Cardiac muscle cell (in vitro differentiated cells and primary cell): ENCODE data around the gene ZNF155. TPM values are rescaled to one million over a fixed set of nuclear protein-coding genes. Genes with fewer than 3 reads are reported as not detected.

Experiments
- DNase-seq, 2 donors: peaks; one replicate each; pipeline versions ENCODE4 v3.0.0 to v3.0.0-alpha.2; 2010 to 2017; ENCODE audit warnings: low read depth in 1 of 2, low spot score in 1 of 2
- H3K27ac ChIP-seq: fragments of 200-600 bp; sonication (generic); 2 replicates; pipeline ENCODE4 v1.5.1; 2016
- H3K27me3 ChIP-seq: fragments of 200-600 bp; sonication (generic); 2 replicates; pipeline ENCODE4 v1.6.0; 2016; ENCODE audit warnings: control low read depth
- H3K36me3 ChIP-seq: fragments of 200-600 bp; sonication (generic); 2 replicates; pipeline ENCODE4 v1.5.1; 2016; ENCODE audit warnings: control low read depth
- H3K4me1 ChIP-seq: fragments of 200-600 bp; sonication (generic); 2 replicates; pipeline ENCODE4 v1.8.1; 2017; ENCODE audit warnings: low read depth, mild to moderate bottlenecking, mixed run types
- H3K4me3 ChIP-seq: fragments of 200-600 bp; sonication (generic); 2 replicates; pipeline ENCODE4 v1.5.1; 2016; ENCODE audit warnings: mild to moderate bottlenecking
- H3K9me3 ChIP-seq: fragments of 200-600 bp; sonication (generic); 2 replicates; pipeline ENCODE4 v1.5.1; 2017; ENCODE audit warnings: low read depth, mild to moderate bottlenecking, control low read depth
- polyA plus RNA-seq: library from polyadenylated mRNA; unstranded; fragments of >200 nt; fragmentation: Nextera tagmentation; extraction: Ambion mirVana; gene quantifications from 2 replicates; pipeline ENCODE4 v1.2.1, GENCODE V29; 2016
- total RNA-seq: library from RNA; depleted of rRNA; stranded (reverse); fragments of >200 nt; gene quantifications from 2 replicates; pipeline ENCODE4 v1.2.3, GENCODE V29; 2016
- TF ChIP-seq, protein P1 (sequence below): IDR thresholded peaks from 2 replicates; pipeline ENCODE4 v1.5.1; 2012; ENCODE audit warnings: low read depth, mild to moderate bottlenecking, low read length

Gene ZNF155
- total and polyA plus RNA-seq, 2 experiments from 2014 or later, result 9.0 to 13.9 TPM

DNA sequence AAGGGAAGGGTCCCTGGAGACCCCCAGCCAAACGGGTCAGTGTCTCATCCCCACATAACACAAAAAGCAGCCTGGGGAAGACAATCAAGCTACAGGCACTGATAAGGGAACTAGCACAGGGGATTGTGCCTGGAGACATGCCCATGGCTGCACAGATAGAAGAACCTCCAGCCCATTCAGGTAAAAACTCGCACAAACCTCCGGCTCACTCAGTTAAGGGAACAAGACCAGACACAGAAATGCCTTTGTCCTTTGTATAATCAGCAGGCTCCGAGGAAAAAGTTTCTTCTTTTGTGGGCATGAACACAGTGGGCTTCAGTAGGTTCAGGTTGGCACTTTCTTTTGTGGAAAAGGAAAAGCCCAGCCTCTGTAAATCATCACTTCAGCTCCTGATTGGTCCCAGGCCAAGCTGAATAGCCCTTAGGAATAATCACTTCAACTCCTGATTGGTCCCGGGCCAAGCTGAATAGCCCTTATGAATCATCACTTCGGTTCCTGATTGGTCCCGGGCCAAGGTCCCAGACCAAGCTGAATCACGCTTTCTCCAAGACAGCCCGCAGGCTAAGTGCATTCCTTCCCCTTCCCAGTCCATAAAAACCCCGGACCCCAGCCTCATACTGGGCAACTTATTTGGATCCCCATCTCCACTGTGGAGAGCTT, 13.8 kb downstream of the ZNF155 start:
- Histone ChIP-seq H3K27me3 (no peaks in the 10 kb centered on the region), H3K4me3 (no peak overlapping the region), H3K36me3 (peaks cover 22% of the 10 kb centered on the region), H3K4me1 (peaks cover 4% of the 10 kb centered on the region), H3K9me3 (no peaks in the 10 kb centered on the region), H3K27ac (no peak overlapping the region)
- TF ChIP-seq, protein P1, sequence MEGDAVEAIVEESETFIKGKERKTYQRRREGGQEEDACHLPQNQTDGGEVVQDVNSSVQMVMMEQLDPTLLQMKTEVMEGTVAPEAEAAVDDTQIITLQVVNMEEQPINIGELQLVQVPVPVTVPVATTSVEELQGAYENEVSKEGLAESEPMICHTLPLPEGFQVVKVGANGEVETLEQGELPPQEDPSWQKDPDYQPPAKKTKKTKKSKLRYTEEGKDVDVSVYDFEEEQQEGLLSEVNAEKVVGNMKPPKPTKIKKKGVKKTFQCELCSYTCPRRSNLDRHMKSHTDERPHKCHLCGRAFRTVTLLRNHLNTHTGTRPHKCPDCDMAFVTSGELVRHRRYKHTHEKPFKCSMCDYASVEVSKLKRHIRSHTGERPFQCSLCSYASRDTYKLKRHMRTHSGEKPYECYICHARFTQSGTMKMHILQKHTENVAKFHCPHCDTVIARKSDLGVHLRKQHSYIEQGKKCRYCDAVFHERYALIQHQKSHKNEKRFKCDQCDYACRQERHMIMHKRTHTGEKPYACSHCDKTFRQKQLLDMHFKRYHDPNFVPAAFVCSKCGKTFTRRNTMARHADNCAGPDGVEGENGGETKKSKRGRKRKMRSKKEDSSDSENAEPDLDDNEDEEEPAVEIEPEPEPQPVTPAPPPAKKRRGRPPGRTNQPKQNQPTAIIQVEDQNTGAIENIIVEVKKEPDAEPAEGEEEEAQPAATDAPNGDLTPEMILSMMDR, result no peak
- peak in 1 of 2 donors; percentile 31 for DNase-seq

DNA sequence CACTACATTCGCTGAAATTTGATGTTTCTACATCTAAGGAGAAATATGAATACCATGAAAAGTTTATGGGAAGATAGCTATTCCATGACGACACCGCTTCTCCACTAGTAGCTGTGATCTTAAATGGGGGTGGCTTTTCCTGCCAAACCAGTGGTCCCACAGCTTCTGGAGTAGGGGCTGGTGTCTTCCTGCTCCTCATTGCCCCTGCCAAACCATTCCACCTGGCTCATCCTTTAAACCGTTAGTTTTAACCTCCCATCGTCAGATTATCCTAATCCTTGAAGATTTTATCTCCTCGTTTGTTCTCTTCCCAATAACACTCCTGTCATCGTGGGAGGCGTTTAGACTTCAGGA, 18.2 kb downstream of the ZNF155 start:
- TF ChIP-seq, protein P1, result no peak
- no peaks in the 10 kb centered on the region for H3K27me3 ChIP-seq
- H3K36me3 ChIP-seq, result no peaks in the 10 kb centered on the region
- H3K4me1 ChIP-seq, result peaks cover 11% of the 10 kb centered on the region
- no peak for DNase-seq
- no peaks in the 10 kb centered on the region for H3K9me3 ChIP-seq
- H3K4me3 ChIP-seq, result peak overlapping the region; percentile 83
- peak overlapping the region; percentile 56 for H3K27ac ChIP-seq

DNA sequence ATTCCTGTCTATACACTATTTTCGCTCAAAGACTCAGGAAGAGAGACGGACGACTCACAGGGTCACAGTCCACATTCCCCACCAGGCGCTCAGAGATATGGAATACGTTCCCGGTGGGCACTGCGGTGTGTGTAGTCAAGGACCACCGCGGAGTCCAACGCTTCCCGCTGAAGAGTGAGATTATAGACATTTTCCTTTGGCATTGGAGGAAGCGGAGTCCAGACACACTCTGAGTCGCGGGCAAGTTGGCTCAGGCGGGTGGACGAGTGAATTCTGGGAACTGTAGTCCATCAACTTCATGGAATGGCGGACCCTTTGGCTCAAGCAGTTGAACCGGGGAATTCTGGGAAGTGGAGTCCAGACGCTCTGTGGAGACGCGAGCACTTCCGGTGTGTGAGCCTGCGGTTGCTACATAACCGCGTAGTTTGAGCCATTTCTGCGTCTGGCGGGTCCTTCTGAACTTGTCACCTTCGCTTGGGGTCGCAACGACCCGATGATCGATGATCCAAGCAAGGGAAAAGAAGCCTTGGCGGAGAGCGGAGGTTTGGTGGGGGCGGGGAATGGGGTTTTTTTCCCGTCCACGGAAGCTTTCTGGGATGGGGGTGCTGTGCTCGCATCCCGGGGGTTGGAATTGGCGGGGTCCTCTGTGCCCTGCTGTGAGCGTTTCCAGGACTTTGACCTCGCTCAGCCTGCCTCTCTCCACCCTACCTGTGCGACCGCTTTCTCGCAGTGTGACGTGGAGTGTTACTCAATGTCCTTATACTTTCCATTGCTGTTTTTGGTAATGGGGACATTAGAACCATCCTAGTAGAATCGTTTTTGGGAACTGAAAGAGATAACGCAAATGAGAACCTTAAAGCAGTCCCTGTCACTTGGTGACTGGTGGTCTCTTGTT, 18.8 kb downstream of the ZNF155 start, which contains the start of gene ZNF230:
TSS of gene ZNF230 (plus strand) at position 392 of the 895 bp plus-strand sequence. CDS start 4,122 bp downstream, outside the sequence.
- H3K27ac ChIP-seq, result peak within 1 kb of the TSS; percentile 56
- peaks cover 11% of the 10 kb centered on the region for H3K4me1 ChIP-seq
- peaks cover 1% of the 10 kb centered on the region for H3K36me3 ChIP-seq
- no peaks in the 10 kb centered on the region for H3K9me3 ChIP-seq
- TF ChIP-seq, protein P1, result no peak
- peak within 1 kb of the TSS; percentile 83 for H3K4me3 ChIP-seq
- peak; percentile 97 for DNase-seq
- H3K27me3 ChIP-seq, result no peaks in the 10 kb centered on the region

DNA sequence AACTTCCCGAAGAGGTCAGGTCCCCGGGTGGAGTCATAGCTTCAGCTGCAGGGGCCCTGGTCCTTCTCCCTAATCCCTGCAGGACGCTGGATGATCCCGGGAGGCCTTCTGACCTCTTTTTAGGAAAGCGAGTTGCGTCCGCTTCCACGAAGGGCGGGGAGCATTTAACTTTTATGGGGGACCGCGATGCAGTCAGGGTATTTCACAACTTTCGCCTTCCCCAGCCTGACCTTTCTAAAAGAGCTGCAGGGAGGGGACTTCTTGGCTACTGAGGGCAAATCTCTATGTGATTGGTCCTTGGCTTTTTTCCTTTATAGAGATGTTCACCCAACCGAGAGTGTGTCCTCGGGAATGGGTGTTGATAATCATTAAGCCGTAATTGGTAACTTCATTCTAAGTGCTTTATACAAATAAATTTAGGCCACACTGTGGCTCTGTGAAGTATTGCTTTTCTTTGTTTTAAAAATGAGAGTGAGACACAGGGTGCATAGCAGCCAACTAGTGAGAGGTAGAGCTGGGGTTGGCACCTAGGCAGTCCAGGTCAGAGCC, 19.5 kb downstream of the ZNF155 start:
- TF ChIP-seq, protein P1, result no peak
- no peak overlapping the region for H3K27ac ChIP-seq
- H3K4me1 ChIP-seq, result peaks cover 11% of the 10 kb centered on the region
- no peaks in the 10 kb centered on the region for H3K27me3 ChIP-seq
- peaks cover 3% of the 10 kb centered on the region for H3K36me3 ChIP-seq
- H3K9me3 ChIP-seq, result no peaks in the 10 kb centered on the region
- H3K4me3 ChIP-seq, result peak overlapping the region; percentile 83
- DNase-seq, result peak; percentile 10 to 19

DNA sequence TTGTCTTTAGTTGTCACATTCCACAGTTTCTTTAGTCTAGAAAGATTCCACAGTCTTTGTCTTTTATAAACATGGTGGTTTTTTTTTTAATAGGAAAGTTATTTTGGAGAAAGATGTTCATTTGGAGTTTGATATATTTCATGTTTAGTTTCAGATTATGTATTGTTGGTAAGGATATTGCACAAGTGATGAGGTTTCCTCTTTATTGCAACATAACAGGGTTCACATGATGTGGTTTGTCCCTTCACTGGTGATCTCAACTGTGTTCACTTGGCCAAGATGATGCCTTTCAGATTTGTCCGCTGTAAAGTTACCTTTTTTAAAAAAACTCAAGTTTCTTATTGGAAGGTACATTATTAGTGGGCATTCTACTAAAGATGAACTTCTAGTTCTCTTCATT, 22.0 kb downstream of the ZNF155 start:
- H3K27ac ChIP-seq, result no peak overlapping the region
- H3K27me3 ChIP-seq, result no peaks in the 10 kb centered on the region
- H3K36me3 ChIP-seq, result peaks cover 27% of the 10 kb centered on the region
- no peak overlapping the region for H3K4me3 ChIP-seq
- TF ChIP-seq, protein P1, result no peak
- peaks cover 11% of the 10 kb centered on the region for H3K4me1 ChIP-seq
- H3K9me3 ChIP-seq, result no peaks in the 10 kb centered on the region
- DNase-seq, result peak in 1 of 2 donors; percentile 54
